ENCODE results near the gene LRRC63. TPM values are rescaled to one million over a fixed set of nuclear protein-coding genes. Genes with fewer than 3 reads are reported as not detected.
"Not testable (repeated sequence)": the region's sequence is repeated elsewhere in the genome, so short reads cannot be mapped to it uniquely, and the experiment has no call there.

Gene LRRC63
- polyA plus RNA-seq, 1 donor: 0.11 TPM

DNA sequence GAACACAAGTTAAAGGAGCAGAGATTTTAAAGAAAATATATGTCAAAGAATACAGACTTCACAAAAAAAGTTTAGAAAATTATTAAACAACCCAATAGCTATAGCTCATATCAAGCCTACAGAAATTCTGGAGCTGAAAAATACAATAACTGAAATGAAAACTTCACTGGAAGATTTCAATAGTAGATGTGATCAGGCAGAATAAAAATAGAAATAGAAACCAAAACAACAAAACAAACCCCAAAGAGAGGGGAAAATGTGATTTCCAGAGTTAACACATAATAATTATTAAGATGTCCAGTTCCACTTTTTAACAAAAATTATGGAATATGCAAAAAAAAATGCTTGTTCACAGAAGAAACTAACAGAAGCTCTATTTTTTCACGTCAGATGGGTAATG, 23.6 kb downstream of the LRRC63 start:
- DNase-seq (ENCODE audit: low read depth): no peak

DNA sequence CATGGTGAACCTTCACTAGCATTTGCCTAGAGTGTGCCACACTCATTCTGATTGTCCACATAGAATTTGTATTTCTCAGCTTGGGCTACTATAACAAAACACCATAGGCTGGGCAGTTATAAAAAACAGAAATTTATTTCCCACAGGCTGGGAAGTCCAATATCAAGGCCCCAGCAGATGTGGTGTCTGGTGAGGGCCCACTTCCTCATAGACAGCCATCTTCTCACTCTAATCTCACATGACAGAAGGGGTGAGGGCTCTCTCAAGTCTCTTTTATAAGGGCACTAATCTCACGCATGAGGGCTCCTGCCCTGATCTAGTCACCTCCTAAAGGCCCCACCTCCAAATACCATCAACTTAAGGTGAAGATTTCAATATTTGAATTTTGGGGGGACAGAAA, 53.6 kb downstream of the LRRC63 start:
- no peak for DNase-seq (ENCODE audit: low read depth)

DNA sequence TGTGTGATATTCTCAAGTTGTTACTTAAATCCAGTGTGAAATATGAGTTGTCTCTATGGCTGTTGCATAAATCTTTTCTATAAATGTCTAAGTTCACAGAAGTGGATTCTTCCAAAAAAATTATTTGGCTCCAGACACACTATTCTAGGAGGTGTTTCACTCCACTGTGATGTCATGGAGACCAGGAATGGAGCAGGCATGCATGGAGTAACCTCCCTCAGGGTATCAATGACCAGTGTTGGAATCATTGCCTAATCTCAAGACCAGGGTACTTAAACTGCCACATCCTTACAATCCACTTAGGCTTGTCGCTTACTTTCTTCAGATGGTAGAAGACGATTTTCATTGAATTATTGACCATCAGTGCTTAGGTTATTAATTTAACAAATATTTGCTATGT, 55.4 kb downstream of the LRRC63 start:
- no peak for DNase-seq (ENCODE audit: low read depth)

DNA sequence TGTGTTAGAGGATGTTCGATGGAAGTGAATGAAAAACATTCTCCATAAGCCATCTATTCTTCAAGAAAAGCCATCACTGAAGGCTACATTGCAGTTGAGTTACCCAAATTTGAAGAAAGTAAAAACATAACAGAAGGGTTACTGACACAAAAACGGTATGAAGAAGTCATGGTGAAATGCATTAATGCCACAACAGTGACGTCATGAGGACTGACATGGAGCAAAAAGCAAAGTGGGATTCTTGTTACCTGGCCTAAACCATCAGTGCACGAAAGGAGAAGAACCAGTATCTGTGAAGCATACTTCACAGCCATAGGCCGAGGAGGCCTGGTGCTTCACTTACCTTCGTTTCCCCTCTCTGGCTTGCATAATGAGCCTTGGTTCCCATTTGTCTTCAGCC, 58.7 kb downstream of the LRRC63 start:
- DNase-seq (ENCODE audit: low read depth): no peak

DNA sequence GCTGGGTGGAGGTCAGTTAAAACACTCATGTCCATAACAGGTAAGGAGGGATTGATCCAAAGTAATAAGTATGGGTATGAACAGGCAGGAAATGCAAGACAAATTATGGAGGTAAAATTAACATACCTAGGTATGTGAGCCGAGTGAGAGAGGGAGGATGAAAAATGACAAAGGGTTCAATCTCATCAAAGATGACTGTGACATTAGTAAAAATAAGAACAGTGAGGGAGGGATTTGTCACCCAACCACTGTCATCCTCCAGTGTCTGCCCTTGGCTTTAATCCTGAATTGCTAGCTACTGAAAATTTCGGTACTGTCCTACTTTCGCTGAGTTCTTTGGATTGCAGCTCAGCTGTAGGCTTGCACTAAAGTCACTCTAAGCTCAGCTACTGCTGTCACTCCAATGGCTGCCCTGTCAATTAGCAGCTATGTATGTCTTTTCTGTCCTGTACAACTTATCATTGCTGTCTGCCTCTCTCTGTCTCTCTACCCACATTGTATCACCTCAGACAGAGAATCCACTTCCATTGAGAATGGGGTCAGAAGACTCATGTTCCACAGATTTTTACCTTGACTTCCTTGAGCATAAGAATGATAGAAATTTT, 62.5 kb downstream of the LRRC63 start:
- no peak for DNase-seq (ENCODE audit: low read depth)

DNA sequence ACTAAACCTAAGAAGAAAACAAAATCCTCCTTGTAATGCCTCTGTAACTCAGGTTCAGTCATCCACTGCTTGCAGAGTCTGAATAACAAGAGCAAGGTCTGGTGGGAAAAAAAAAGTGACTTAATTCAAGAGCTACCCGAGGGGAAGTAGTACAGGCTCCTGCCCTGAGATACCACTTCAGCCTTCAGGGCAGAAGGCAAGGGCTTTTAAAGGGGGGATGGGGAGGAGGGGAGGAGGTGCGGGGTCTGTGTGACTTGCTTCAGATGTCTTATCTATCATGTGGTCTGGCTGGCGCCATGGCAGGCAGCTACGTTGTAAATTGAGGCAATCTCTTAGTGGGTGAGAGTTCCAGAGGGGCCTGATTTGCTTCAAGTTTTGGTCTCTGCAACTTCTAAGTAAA, 66.7 kb downstream of the LRRC63 start:
- DNase-seq (ENCODE audit: low read depth): no peak

DNA sequence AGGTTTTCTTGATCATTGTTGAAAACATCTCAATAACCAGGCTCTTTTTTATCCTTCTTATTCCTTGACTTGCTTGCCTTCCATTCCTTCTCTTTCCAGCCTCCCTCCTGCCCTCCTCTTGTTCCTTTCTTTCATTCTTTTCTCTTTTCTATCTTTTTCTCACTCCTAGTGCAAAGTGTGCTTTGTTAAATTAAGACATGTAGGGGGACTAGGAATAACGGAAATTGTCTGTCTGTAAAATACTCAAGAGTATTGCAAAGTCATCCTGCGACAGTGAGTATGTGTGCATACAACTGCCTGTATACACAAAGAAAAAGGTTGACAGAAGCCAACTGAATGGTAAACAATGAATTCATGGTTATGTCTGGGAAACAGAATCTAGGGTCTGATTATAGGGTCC, 70.1 kb downstream of the LRRC63 start:
- DNase-seq (ENCODE audit: low read depth): no peak

DNA sequence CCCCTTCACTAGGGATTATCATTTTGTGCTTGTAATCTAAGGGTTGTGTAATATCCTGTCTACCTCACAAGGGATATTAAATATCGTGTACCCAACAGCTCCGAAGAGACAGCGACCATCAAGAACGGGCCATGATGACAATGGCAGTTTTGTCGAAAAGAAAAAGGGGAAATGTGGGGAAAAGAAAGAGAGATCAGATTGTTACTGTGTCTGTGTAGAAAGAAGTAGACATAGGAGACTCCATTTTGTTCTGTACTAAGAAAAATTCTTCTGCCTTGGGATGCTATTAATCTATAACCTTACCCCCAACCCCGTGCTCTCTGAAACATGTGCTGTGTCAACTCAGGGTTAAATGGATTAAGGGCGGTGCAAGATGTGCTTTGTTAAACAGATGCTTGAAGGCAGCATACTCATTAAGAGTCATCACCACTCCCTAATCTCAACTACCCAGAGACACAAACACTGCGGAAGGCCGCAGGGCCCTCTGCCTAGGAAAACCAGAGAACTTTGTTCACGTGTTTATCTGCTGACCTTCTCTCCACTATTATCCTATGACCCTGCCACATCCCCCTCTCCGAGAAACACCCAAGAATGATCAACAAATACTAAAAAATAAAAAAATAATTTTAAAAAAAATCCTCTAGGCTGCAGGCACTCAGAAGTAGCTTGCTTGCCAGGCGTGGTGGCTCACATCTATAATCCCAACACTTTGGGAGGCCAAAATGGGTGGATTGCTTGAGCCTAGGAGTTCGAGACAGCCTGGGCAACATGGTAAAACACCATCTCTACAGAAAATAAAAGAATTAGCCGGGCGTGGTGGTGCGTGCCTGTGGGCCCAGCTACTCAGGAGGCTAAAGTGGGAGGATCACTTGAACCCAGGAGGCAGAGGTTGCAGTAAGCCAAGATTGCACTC, 72.4 kb downstream of the LRRC63 start:
- not testable (repeated sequence) for DNase-seq (ENCODE audit: low read depth)

DNA sequence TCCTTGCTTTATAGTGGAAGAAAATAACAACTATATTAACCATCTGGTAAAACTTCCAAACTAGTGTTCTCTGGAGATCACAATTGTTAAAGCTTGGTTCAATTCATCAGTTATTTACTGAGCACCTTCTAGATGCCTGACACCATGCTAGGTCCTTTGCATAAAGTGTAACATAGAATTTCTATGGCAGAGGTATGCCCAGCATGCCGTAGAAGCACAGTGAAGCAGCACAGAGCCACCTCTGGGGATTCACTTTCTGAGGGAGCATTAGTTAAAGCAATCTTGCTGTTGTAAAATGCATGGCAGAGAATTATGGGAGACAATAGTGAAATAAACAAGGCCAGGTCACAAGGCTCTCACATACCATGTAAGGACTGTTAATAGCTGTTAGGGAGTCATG, 75.2 kb downstream of the LRRC63 start:
- no peak for DNase-seq (ENCODE audit: low read depth)

DNA sequence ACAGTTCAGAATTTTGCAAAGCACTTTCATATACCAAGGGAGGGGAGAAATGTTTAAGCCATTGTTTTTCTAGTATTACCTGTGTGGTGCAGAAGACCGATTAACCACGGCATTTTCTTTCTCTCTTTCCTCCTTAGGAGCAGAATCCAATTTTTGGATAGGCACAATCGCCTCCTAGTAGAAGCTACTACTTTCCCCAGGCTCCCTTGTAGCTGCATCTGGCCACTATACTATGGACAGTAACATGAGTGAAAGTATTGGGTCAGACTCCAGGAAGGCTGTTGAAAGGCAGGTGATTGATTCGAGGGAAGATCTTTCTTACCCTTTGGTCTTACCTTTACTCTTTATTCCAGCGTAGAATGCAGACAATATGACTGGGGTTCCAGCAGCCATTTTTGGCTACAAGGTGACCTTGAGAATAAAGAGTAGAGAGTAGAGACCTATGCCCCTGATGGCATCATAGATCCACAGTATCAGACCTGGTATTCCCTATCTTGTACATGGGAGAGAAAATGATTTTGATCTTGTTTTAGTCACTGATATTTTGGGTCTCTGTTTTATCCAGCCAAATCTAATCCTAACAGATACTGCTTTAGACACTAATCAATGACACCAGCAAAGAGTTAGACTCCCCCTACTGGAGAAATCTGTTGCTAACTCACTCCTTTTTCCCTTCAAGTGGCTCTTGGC, 77.0 kb downstream of the LRRC63 start:
- DNase-seq (ENCODE audit: low read depth): no peak

DNA sequence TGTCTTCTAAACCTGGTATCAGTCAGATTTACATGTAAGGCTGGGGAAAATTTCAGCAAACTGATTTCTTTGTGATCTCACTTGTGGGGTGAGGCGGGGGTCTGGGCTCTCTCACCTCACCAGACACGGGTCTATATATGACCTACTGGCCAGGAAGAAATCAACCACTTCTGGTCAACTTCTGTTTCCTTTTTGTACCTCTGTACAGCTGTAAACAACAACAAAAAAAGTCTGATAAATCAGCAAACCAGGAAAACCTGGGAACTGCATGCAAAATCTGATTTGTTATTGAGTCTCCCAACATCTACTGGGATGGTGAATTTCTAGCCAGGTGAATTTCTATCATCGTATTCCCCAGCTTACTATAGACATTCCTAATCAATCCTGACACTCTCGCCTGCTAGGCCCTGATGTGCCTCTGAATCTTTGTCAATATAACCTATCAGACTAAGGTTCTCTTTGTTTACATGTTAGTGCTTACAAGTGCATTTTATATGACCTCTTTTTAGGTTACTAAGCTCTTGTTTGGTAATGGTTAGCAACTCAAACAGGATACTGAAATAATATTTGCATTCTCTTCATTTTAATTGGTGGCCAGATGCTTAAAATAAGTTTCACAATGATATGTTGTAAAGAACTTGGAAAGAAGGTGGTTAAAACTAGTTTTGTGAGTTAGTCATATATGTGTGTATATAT, 77.7 kb downstream of the LRRC63 start:
- DNase-seq (ENCODE audit: low read depth): no peak

DNA sequence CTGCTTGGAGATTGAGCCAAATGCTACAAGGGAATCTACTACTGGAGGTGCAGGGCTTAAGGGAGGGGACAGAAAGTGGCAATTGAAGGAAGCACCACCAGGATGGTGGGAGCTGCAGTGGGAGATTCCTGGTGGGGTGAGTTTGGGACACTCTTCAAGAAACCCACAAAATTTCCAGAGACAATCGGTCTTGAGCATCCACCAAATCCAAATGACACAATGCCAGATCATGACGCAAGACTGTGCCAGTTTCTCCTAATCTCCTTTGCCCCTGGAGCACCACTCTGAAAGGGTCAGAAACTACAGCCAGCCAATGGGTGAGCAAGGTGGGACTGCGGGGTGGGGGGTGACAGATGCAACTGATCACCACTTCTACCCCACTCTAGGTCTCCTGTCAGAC, 78.7 kb downstream of the LRRC63 start:
- no peak for DNase-seq (ENCODE audit: low read depth)

DNA sequence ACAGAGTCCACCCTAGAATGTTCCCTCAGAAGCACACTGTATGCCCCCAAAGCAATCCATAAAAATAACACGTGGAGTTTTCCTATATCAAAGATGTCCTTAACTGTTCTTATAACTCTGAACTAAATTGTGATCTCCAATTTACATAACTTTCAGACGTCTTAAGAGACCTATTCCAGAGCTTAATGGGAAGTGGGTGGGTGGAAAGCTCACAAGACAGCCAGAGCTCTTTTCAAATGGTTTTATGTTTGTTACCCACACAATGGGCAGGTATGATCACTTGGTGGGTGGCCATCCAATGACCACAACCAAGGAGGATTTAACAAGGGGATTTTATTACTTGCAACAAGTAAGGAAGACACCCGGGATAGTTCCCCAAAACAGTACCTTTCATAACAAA, 81.7 kb downstream of the LRRC63 start:
- no peak for DNase-seq (ENCODE audit: low read depth)

DNA sequence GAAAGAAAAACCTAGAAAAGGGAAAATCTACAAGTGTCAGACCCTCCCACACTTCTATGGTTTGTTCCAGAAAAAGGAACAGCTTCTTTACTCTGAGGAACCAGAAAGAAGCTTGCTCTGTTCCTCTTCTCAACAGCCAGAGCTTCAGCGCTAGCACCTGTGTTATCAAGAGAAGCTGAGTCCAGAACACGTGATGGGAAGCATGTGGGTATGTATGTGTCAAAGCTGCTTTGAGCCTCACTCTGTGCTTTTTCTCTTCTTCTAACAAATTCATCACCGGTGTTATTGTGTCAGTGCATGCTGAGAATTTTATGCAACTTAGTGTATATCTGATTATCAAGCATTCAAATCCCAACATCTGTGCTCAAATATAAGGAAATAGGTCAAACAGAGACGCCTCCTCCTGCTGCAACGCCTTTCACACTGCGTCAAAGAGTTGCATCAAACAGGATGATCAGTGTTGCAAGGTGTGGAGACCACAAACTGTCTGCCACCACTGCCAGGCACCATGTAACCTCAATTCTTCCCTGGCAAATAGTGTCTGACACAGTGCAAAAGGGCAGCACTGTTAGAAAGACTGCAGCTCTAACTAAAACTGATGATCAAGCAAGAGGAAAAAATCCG, 83.9 kb downstream of the LRRC63 start:
- no peak for DNase-seq (ENCODE audit: low read depth)

DNA sequence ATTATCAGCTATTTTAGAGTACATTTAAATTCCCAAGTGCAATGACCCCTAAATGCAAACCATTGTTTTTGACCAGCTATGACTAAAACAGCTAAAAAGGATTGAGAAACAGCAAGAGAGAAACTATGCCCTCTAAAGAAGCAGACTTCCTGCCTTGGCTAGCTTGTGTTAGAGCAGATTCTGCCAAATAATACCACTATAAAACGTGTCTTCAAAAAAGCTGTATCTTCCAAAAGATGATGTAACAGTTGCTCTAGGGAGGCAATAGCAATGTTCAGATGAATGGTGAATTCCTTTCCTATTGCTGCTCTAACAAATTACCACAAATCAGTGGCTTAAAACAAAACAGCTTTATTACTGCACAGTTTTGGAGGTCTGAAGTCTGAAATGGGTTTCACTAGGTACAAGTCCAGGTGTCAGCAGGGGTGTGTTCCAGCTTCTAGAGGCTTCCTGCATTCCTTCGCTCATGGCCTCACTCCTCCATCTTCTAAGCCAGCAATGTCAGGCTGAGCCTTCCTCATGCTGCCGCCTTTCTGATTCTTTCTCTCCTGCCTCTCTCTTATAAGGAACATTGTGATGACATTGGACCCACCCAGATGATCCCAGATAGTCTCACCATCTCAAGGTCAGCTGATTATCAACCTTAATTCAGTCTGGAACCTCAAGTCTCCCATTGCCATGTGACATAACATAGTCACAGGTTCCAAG, 84.5 kb downstream of the LRRC63 start:
- DNase-seq (ENCODE audit: low read depth): no peak

DNA sequence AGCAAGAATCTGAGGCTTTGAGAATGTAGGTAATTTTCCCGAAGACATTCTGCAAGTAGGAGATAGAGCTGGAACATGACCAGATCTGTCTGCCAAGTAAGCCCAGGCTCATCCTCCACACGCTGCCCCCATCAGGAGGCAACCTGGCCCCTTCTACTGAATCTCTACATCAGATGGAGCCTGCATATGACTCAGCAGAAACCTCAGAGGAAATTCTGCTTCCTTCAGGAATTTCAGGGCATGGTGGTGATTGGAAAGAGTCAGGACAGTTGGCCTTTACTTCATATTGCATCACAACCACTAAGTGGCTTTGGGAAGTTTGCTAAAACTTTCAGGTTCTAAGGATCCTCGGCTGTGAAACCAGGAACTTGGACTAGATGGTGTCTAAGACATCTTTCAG, 85.2 kb downstream of the LRRC63 start:
- DNase-seq (ENCODE audit: low read depth): no peak

DNA sequence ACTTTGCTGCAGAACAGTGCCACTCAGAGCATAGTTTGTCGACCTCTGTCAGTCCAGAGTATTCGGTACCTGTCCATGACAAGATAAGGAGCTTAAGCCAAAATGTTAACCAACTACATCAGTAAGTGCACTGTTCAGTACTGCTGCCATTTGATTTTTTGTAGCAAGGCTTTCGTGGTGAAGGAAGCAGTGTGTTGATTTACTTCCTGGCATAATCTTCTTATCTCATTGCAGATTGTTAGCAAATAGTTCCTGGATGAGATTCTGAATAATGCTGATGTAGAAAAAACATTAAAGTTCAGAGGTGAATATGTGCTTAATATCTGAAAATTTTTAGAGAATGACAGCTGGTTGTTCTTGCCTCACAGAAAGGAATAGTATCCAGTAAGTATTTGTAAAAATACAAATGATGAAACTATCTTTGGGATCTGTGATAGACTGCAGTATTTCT, 85.7 kb downstream of the LRRC63 start:
- DNase-seq (ENCODE audit: low read depth): no peak

DNA sequence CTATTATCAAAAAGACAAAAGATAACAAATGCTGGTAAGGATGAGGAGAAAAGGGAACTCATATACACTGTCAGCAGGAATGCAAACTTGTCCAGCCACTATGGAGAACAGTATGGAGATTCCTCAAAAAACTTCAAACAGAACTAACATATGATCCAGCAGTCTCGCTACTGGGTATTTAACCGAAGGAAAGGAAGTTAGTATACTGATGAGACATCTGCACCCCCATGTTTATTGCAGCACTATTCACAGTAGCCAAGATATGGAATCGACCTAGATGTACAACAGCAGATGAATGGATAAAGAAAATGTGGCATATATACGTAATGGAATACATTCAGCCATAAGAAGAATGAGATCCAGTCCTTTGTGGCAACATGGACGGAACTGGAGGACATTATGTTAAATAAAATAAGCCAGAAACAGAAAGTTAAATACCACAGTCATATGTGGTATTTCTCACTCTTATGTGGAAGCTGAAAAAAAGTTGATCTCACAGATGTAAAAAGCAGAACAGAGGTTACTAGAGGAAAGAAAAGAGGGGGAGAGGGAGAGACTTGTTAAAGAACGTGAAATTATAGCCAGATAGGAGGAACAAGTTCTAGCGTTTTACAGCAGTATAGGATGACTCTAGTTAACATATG, 92.1 kb downstream of the LRRC63 start:
- DNase-seq (ENCODE audit: low read depth): no peak

DNA sequence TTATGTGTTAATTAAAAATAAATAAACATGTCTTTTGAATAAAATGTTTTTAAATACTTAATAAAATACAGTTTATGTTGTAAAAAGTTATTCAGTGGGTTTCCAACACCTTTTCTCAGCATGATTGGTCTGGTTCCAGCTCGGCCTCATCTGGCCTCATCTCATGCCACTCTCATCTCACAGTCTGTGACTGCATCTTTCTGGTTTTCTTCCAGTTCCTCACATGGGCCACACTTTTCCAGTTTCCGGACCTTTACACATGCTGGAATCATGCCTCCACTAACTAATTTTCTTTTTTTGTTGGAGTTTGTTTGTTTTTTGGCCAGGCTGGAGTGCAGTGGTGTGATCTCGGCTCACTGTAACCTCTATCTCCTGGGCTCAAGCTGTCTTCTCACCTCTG, 92.8 kb downstream of the LRRC63 start:
- no peak for DNase-seq (ENCODE audit: low read depth)

DNA sequence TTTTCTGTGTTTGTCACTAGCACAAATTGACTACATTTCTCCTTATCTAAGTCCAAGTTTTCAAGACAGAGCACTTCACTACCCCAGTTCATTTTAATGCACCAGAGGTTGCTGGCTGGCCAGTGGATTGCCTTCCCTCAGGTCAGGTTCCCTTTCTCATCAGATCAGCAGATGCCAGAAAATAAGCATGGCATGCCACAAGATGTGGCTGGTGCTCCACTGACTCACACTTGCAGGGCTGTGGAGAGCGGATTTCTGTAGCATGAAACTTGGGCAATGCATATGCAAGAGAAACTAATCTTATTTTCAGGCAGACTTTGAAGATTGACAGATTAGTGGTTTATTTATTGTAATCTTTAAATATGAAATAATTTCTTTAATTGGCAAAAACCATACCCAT, 95.8 kb downstream of the LRRC63 start:
- no peak for DNase-seq (ENCODE audit: low read depth)

DNA sequence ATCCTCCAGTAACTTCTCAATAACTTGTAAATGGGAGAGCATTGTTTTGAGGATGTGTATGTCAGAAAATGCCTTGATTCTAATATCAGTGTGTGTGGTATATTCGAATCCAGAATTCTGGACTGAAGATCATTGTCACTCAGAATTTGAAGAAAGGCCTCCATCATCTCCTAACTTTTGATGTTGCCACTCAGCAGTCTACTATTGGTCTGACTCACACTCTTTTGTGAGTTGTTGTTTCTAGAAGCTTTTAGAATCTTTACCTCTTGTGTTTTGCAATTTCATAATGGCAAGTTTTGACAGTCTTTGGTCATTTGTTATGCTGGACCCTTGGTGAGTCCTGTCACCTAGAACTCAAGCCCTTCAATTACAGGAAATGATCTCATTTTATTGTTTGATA, 98.3 kb downstream of the LRRC63 start:
- no peak for DNase-seq (ENCODE audit: low read depth)

All from forelimb muscle (tissue), 1 donor.